T47D (cell line): ENCODE data around the gene TTLL11.

Experiments
- DNase-seq, 2 experiments: peaks; one replicate each; pipeline versions ENCODE4 v3.0.0 to v3.0.0-alpha.2; 2011 to 2012; ENCODE audit warnings: low read depth in 1 of 2, low spot score in 1 of 2
- JUND ChIP-seq: IDR thresholded peaks from 2 replicates; pipeline ENCODE4 v1.6.1; 2012; ENCODE audit warnings: low read depth
- in situ Hi-C: cut with HindIII; loops from 2 replicates; pipeline ENCODE4 v1.10.0; 2016; ENCODE audit warnings: low sequenced_read_pairs, low pct_unique_long_range_greater_than_20kb

The TTLL11 gene

GRCh38 chr9:121788686-121789366, 304.3 kb downstream of the TTLL11 start:
- in situ Hi-C loops: no loop called here
- TF ChIP-seq JUND: no peak
- no peak for DNase-seq

GRCh38 chr9:121786998-121787422, 306.1 kb downstream of the TTLL11 start:
- in situ Hi-C loops: no loop called here
- DNase-seq: no peak
- no peak for TF ChIP-seq JUND

DNA sequence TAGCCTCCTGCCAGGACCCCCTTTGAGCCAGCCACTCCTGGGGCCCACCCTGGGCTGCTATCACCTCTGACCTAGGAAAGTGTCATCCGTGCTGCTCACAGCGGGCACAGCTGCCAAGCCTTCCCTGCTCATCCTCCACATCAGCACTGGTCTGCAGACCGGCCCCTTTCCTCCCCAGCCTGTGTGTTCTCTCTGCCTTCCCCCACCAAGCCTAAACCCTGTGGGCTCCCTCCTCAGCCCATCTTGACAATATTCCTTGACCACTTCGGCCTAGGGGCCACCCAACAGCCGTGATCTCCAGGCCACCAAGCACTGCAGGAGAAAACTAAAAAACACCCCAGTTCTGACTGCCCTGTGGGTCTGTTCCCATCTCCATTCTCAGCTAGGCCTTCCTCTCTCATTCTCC, 306.6 kb downstream of the TTLL11 start:
- in situ Hi-C loops: no loop called here
- no peak for TF ChIP-seq JUND
- DNase-seq: no peak

DNA sequence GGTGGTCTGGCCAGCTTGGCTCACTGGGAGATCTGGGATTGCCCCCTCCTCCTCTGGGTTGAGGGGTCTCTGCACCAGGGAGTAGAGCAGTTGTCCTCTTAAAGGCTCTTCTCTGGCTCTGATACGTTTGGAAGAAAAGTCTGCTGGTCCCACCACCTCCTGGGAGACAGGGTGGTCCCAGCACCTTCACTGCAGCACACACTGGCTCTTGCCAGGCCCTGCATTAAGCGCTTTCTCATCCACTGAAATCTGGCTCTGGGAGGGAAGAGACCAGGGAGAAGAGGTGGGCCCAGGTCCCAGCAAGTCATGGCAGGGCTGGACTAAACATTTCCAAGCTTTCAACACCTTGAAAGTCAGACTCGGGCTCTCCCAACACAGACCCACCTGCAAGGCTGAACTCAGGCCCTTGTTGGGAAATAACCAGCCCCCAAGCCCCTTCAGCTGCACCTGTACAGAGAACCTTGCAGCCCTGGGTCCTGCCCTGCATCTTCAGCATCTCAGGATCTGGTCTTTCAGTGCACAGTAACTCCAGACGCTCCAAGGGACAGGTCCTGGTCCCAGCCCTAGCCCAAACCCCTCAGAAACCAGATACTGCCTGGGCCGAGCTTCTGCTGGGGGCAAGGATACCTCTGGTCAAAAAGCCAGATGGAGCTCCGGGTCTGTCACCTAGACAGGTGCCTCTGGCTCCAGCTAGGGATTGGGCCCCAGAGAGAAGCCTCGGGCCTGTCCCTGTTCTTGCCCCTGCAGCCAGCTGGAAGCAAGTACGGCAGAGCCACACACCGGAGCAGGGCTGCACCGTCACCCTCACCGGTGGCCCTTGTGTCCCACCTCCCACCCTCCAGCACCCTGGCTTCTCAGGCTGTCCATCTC, 307.2 kb downstream of the TTLL11 start:
- in situ Hi-C loops: no loop called here
- TF ChIP-seq JUND: no peak
- DNase-seq: no peak

- DNase-seq: no peak
- in situ Hi-C loops: no loop called here
- TF ChIP-seq JUND: no peak
These were observed 308.2 kb downstream of the TTLL11 start for GRCh38 chr9:121784731-121785411.

GRCh38 chr9:121783521-121784507, 309.3 kb downstream of the TTLL11 start:
- no peak for DNase-seq
- in situ Hi-C loops: no loop called here
- no peak for TF ChIP-seq JUND

- TF ChIP-seq JUND: no peak
- no peak for DNase-seq
- in situ Hi-C loops: no loop called here
These were observed 310.0 kb downstream of the TTLL11 start for GRCh38 chr9:121783111-121783510.

DNA sequence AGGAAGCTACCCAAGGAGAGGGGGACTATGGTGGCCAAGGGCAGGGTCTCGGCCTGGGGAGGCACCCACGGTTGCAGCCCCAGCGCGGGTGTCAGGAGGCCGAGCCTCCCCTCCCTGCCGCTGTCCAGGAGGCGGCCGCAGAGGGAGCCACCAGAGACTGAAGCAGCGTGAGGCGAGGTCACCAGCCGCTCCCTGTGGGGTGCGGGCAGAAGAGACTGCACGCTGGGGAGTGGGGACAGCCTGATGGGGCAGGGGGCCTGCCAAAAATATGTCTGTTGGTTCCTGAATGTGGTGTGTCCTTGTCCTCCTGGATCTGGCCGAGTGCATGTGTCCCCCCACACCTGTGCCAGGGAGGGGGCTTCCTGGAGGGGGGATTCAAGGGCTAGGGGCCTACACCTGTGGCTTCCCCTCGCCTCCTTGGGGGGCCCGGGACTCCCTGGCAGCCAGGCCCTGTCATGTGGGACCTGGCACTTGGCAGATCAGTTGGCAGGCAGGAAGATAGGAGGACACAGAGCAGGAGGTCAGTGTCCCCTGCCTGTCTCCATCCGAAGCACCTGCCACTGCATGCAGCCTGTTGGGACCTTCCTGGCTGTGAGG, 310.5 kb downstream of the TTLL11 start:
- TF ChIP-seq JUND: no peak
- in situ Hi-C loops: no loop called here
- no peak for DNase-seq

DNA sequence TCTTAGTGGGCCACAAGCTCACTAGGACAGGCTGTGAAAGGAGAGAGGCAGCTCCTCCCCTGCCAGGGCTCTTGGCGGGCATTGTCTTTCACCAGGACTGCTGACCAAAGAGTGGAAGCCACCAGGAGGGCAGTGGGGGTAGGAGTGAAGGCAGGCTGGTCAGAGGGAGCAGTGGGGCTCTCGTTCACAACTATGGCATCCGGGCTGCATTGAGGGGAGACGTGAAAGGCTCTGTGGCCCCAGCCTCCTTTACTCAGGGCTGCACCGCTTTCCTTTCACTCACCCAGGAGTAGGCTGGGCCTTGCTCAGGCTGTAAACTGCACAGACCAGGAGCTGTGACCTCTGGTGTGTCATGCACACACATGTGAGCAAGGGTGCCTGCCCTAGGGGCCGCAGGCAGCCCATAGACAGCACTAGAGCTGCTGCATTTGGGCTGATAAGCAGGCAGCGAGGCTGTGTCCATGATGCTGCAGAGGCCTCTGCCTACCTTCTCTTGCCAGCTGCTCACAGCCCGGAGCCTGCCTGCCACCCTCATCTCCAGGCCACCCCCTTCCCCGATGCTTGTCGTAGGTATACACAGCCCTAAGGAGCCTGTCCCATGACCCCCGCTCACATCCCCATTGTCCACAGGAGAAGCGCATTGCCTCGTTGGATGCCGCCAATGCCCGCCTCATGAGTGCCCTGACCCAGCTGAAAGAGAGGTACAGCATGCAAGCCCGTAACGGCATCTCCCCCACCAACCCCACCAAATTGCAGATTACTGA, 311.2 kb downstream of the TTLL11 start:
- TF ChIP-seq JUND: no peak
- no peak for DNase-seq
- in situ Hi-C loops: no loop called here

GRCh38 chr9:121781145-121781548, 312.0 kb downstream of the TTLL11 start:
- in situ Hi-C loops: no loop called here
- no peak for TF ChIP-seq JUND
- DNase-seq: no peak
